Tibial artery (tissue), 4 donors: ENCODE results near the gene TRABD2A.

Experiments
- DNase-seq, 2 donors: peaks; one replicate each; pipeline ENCODE4 v3.0.0-alpha.2; 2019
- H3K27ac ChIP-seq, 2 donors: fragments of 200-600 bp; sonication (generic) in 1 of 2; 1 replicate in 1 of 2; 2 replicates in 1 of 2; pipeline ENCODE4 v1.5.1; 2018 to 2019; ENCODE audit warnings: mild to moderate bottlenecking in 1 of 2
- H3K27me3 ChIP-seq, 2 donors: fragments of 200-600 bp; sonication (generic) in 1 of 2; one replicate each; pipeline versions ENCODE4 v1.5.1 to v1.6.0; 2016 to 2019
- H3K36me3 ChIP-seq, 3 donors: fragments of 200-600 bp; sonication (generic) in 2 of 3; one replicate each; pipeline ENCODE4 v1.5.1; 2016 to 2019; ENCODE audit warnings: mild to moderate bottlenecking in 2 of 3
- H3K4me1 ChIP-seq, 4 donors: fragments of 200-600 bp; sonication (generic) in 2 of 4; 1 replicate in 3 of 4; 2 replicates in 1 of 4; pipeline ENCODE4 v1.5.1; 2016 to 2019
- H3K4me3 ChIP-seq, 2 donors: fragments of 200-600 bp; sonication (generic) in 1 of 2; 1 replicate in 1 of 2; 2 replicates in 1 of 2; pipeline ENCODE4 v1.5.1; 2018 to 2019; ENCODE audit warnings: mild to moderate bottlenecking in 2 of 2
- H3K9me3 ChIP-seq, 3 donors: fragments of 200-600 bp; sonication (generic) in 1 of 3; one replicate each; pipeline ENCODE4 v1.5.1; 2016 to 2019
- CTCF ChIP-seq, 2 experiments: fragments of 200-600 bp in 1 of 2; fragments of 450-650 bp in 1 of 2; IDR thresholded peaks; one replicate each; pipeline ENCODE4 v1.5.1; 2017 to 2019; ENCODE audit warnings: antibody characterized with exemption in 2 of 2, mild to moderate bottlenecking in 1 of 2, moderate library complexity in 1 of 2
- intact Hi-C: fragments of 100-400 bp; cut with DNase I; formaldehyde crosslinking; loops from one replicate; pipeline ENCODE4 v1.15.0; 2023; ENCODE audit warnings: low total_unique reads

The TRABD2A gene

GRCh38 chr2:84914334-84914733 lies 33.5 kb upstream of the TRABD2A start:
- no peak for TF ChIP-seq CTCF (IDR thresholded peaks at IDR 0.05)
- Histone ChIP-seq H3K4me1 (no peaks in the 10 kb centered on the region), H3K4me3 (no peak overlapping the region), H3K27ac (no peak overlapping the region), H3K27me3 (no peaks in the 10 kb centered on the region), H3K9me3 (no peaks in the 10 kb centered on the region), H3K36me3 (peaks cover 0 to 2% (median 0%) of the 10 kb centered on the region in 3 donors)
- intact Hi-C loops, result no loop called here
- no peak for DNase-seq

DNA sequence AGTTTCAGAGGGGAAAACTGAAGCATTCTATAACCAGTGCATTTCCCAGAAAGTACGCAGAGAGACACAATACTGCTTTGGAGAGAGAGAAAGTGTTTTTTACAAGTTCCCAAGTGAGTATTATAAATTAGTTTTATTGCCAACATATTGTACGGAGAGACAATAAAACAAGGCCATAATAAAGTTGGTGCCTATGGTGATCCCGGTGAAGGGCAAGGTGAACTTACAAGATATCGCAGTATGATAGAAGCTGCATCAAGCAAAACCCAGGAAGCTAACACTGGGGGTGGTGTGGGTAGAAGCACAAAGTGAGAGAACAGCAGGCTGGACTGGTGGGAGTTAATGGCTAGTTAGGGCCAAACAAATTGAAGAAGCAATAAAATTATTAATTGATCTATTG lies 32.1 kb upstream of the TRABD2A start:
- intact Hi-C loops, result no loop called here
- no peaks in the 10 kb centered on the region for H3K4me1 ChIP-seq
- H3K27me3 ChIP-seq, result no peaks in the 10 kb centered on the region
- no peak for DNase-seq
- no peak overlapping the region for H3K27ac ChIP-seq
- no peak overlapping the region for H3K4me3 ChIP-seq
- TF ChIP-seq CTCF (IDR thresholded peaks at IDR 0.05), result no peak
- H3K36me3 ChIP-seq, result peaks cover 0 to 6% (median 0%) of the 10 kb centered on the region in 3 donors
- no peaks in the 10 kb centered on the region for H3K9me3 ChIP-seq

DNA sequence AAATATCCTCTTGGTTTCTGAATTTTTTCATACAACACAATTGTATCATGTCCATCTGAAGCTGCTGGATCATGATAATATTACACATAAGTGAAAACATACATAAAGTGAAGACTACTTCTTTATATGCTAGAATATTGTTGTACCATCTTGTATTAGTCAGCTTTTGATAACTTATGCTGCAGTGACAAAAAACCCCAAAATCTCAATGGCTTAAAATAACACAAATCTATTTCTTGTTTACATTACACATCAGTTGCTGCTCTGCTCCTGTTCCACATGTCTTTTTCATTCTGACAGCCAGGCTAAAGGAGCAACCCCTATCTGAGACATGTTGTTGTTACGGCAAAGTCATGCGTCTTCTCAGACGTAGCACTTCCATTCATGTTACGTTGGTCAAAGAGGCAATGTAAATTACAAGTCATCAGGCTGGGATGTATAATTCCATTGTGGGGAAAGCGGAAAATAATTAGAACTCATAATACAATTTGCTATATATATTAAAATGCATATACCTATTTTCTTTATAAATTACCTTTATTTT lies 30.3 kb upstream of the TRABD2A start:
- TF ChIP-seq CTCF (IDR thresholded peaks at IDR 0.05), result no peak
- Histone ChIP-seq H3K27me3 (no peaks in the 10 kb centered on the region), H3K4me3 (no peak overlapping the region), H3K9me3 (no peaks in the 10 kb centered on the region), H3K27ac (no peak overlapping the region), H3K36me3 (peaks cover 0 to 6% (median 3%) of the 10 kb centered on the region in 3 donors), H3K4me1 (peaks cover 0 to 6% (median 2%) of the 10 kb centered on the region in 4 donors)
- no peak for DNase-seq
- intact Hi-C loops, result no loop called here

DNA sequence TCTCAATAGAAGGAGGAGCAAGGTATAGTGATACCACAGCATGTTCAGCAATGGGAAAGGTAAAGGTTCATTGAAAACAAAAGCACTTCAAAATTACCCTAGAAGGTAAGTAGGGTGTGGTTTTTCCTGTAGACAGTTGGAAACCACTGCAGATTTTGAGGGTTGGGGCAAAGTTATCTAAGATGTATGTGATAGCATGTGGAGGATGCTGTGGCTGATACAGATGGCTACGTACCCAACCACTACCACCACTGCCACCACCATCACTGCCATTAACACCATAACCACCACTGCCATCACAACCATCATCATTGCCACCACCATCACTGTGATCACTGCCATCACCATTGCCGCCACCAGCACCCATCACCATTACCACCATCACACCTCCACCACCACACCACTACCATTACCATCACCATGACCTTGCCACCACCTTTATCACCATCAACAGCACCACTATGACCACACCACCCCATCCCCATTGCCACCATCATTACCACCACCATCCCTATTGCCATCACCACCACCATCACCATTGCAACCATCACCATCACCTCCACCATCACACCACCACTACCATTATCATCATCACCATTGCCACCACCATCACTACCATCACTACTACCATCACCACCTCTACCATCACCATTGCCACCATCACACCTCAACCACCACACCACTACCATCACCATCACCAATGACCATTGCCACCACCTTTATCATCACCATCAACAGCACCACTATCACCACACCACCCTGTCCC lies 28.2 kb upstream of the TRABD2A start:
- H3K9me3 ChIP-seq, result no peaks in the 10 kb centered on the region
- H3K27ac ChIP-seq, result no peak overlapping the region
- H3K27me3 ChIP-seq, result no peaks in the 10 kb centered on the region
- intact Hi-C loops, result no loop called here
- no peak overlapping the region for H3K4me3 ChIP-seq
- TF ChIP-seq CTCF (IDR thresholded peaks at IDR 0.05), result no peak
- DNase-seq, result no peak
- peaks cover 0 to 6% (median 6%) of the 10 kb centered on the region in 3 donors for H3K36me3 ChIP-seq
- H3K4me1 ChIP-seq, result peaks cover 0 to 11% (median 5%) of the 10 kb centered on the region in 4 donors

DNA sequence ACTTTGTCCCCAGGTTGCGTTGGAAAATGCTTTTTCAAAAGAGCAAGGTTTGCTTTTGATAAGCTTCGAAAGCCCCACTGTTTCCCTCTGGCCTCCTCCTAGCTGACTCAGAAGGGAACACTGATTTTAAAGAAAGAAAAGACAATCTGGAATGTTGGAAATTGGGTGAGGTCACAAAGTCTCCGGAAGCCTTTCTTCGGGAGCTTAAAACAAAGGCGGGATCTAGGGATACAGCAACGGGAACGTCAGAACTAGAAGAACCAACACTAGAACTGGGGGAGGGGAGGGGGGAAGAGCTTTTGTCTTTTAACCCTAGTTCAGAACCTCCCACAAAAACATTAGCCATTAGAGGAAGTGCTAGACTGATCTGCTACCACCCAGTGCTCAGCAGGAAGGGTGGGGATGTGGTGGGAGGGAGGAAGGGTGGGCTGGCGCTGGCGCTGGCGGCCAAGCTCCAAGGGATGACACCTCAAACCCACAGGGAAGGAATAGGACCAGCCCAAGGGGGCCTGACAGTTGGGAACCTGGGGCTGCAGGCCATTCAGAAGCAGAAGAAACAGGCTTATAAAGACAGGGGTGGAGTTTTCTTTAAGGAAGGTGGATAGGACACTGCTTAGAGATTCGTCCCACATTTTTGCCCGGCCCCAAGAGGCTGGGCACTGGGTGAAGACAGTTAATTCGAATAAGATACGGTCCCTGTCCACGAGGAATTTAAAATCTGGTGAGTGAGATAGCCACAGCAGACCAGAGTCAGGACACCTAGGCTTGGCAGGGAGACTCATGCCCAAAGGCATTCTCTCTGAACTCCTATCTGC lies 26.2 kb upstream of the TRABD2A start:
- peaks cover 0 to 11% (median 5%) of the 10 kb centered on the region in 4 donors for H3K4me1 ChIP-seq
- peak; percentile 69 to 81 for DNase-seq
- peak overlapping the region; percentile 85 to 90 for H3K27ac ChIP-seq
- TF ChIP-seq CTCF (IDR thresholded peaks at IDR 0.05), result no peak
- peak overlapping the region; percentile 79 to 98 for H3K4me3 ChIP-seq
- no peaks in the 10 kb centered on the region for H3K27me3 ChIP-seq
- intact Hi-C loops, result no loop called here
- peaks cover 0 to 6% (median 6%) of the 10 kb centered on the region in 3 donors for H3K36me3 ChIP-seq
- H3K9me3 ChIP-seq, result no peaks in the 10 kb centered on the region
